Breast epithelium (tissue), 3 donors: ENCODE measurements around the gene ELOVL7.

Source experiments
- POLR2A ChIP-seq: fragments of 450-650 bp; IDR thresholded peaks from one replicate; pipeline ENCODE4 v1.6.1; 2016; ENCODE audit warnings: antibody characterized with exemption, mild to moderate bottlenecking, moderate library complexity
- POLR2AphosphoS5 ChIP-seq, 3 donors: sonication (generic); formaldehyde crosslinking; IDR thresholded peaks; one replicate each; pipeline ENCODE4 v1.6.1; 2017; ENCODE audit warnings: antibody characterized with exemption in 3 of 3
- TF ChIP-seq, protein P1 (sequence below), 3 donors: fragments of 450-650 bp; IDR thresholded peaks; one replicate each; pipeline ENCODE4 v1.5.1; 2016 to 2017; ENCODE audit warnings: antibody characterized with exemption in 3 of 3, mild to moderate bottlenecking in 3 of 3, moderate library complexity in 3 of 3

DNA sequence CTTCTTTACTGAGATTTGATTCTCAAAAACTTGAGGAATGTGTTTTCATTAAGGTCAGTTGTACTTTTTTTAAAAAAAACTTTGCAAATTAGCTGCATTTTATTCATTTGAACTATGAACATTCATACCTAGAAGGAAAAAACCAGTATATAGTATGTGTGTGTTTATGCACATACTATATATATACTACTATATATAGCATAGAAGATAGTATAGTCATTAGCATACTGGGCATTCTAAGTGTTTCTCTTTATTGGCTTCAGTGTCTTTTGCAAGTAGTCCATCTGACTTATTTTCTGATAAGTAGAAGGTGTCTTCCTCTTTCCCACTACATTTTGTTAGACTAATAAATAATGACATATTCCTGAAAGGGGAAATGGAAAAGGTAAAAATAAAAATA, 33.0 kb downstream of the ELOVL7 start:
- TF ChIP-seq, protein P1, sequence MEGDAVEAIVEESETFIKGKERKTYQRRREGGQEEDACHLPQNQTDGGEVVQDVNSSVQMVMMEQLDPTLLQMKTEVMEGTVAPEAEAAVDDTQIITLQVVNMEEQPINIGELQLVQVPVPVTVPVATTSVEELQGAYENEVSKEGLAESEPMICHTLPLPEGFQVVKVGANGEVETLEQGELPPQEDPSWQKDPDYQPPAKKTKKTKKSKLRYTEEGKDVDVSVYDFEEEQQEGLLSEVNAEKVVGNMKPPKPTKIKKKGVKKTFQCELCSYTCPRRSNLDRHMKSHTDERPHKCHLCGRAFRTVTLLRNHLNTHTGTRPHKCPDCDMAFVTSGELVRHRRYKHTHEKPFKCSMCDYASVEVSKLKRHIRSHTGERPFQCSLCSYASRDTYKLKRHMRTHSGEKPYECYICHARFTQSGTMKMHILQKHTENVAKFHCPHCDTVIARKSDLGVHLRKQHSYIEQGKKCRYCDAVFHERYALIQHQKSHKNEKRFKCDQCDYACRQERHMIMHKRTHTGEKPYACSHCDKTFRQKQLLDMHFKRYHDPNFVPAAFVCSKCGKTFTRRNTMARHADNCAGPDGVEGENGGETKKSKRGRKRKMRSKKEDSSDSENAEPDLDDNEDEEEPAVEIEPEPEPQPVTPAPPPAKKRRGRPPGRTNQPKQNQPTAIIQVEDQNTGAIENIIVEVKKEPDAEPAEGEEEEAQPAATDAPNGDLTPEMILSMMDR (IDR thresholded peaks at IDR 0.05), result no peak
- TF ChIP-seq POLR2A, result no peak
- TF ChIP-seq POLR2AphosphoS5 (IDR thresholded peaks at IDR 0.05), result no peak
